Measurements from ENCODE around the gene MIPOL1. TPM values are rescaled to one million over a fixed set of nuclear protein-coding genes. Genes with fewer than 3 reads are reported as not detected.
"Not testable (repeated sequence)": the region's sequence is repeated elsewhere in the genome, so short reads cannot be mapped to it uniquely, and the experiment has no call there.

MIPOL1 gene
- total RNA-seq, 2 experiments from 2014 or later, result not detected

DNA sequence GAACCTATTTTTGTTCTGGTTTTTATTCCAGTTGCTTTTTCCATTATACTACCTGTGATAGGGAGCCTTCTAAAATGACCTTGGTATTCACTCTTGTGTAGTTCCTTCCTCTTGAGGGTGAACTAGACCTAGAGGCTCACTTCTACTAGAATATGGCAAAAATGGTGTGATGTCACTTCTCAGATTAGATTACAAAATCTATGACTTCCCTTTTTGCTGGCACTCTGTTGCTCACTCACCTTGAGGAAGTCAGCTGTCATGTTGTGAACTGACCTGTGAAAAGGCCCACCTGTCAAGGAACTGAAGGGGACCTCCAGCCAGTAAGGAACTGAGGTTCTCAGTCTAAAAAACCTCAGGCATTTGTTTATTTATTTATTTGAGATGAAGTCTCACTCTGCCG, 5.7 kb downstream of the MIPOL1 start:
- ChIA-PET CTCF (ENCODE audit: unreplicated experiment) (no interaction called here), POLR2A (interaction anchor here (0.6 kb wide), 1 partner anchor 630 kb away, joined by 4 read pairs; no protein-coding TSS in a partner anchor)
- H3K9me3 ChIP-seq (ENCODE audit: low read length), result 0 out of 2 replicates have a peak, but pooled peaks cover 7% of the 10 kb centered on the region
- no peaks in the 10 kb centered on the region for H3K9me2 ChIP-seq (ENCODE audit: insufficient read depth, low read length)
- no peak for DNase-seq (ENCODE audit: low spot score)
- intact Hi-C loops (cut with micrococcal nuclease; ENCODE audit: unreplicated experiment), result no loop called here
- no TSS peak for BruUV-seq (replicated peaks)
- no peaks in the 10 kb centered on the region for H4K20me1 ChIP-seq (ENCODE audit: insufficient read depth, low read length)
- no peaks in the 10 kb centered on the region for H3K4me1 ChIP-seq (ENCODE audit: insufficient read depth, low read length, poor library complexity, severe bottlenecking)
- no peaks in the 10 kb centered on the region for H3K79me2 ChIP-seq (ENCODE audit: insufficient read depth, low read depth, low read length)
- H3K36me3 ChIP-seq (ENCODE audit: insufficient read depth, low read length), result no peaks in the 10 kb centered on the region
- no peak overlapping the region for H3K27ac ChIP-seq (ENCODE audit: low read depth, low read length, poor library complexity, severe bottlenecking)
- H3K4me3 ChIP-seq (ENCODE audit: low read depth, low read length, poor library complexity, severe bottlenecking), result no peak overlapping the region
- no peak overlapping the region for H2AFZ ChIP-seq (ENCODE audit: low read length)
- TF ChIP-seq, protein P1, sequence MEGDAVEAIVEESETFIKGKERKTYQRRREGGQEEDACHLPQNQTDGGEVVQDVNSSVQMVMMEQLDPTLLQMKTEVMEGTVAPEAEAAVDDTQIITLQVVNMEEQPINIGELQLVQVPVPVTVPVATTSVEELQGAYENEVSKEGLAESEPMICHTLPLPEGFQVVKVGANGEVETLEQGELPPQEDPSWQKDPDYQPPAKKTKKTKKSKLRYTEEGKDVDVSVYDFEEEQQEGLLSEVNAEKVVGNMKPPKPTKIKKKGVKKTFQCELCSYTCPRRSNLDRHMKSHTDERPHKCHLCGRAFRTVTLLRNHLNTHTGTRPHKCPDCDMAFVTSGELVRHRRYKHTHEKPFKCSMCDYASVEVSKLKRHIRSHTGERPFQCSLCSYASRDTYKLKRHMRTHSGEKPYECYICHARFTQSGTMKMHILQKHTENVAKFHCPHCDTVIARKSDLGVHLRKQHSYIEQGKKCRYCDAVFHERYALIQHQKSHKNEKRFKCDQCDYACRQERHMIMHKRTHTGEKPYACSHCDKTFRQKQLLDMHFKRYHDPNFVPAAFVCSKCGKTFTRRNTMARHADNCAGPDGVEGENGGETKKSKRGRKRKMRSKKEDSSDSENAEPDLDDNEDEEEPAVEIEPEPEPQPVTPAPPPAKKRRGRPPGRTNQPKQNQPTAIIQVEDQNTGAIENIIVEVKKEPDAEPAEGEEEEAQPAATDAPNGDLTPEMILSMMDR (conservative IDR thresholded peaks at IDR 0.05; ENCODE audit: low read length), result no peak
- no peak for TF ChIP-seq EZH2phosphoT487 (IDR thresholded peaks at IDR 0.05; ENCODE audit: borderline replicate concordance, low read depth, low read length)
- H3K4me2 ChIP-seq (ENCODE audit: low read length), result no peak overlapping the region

DNA sequence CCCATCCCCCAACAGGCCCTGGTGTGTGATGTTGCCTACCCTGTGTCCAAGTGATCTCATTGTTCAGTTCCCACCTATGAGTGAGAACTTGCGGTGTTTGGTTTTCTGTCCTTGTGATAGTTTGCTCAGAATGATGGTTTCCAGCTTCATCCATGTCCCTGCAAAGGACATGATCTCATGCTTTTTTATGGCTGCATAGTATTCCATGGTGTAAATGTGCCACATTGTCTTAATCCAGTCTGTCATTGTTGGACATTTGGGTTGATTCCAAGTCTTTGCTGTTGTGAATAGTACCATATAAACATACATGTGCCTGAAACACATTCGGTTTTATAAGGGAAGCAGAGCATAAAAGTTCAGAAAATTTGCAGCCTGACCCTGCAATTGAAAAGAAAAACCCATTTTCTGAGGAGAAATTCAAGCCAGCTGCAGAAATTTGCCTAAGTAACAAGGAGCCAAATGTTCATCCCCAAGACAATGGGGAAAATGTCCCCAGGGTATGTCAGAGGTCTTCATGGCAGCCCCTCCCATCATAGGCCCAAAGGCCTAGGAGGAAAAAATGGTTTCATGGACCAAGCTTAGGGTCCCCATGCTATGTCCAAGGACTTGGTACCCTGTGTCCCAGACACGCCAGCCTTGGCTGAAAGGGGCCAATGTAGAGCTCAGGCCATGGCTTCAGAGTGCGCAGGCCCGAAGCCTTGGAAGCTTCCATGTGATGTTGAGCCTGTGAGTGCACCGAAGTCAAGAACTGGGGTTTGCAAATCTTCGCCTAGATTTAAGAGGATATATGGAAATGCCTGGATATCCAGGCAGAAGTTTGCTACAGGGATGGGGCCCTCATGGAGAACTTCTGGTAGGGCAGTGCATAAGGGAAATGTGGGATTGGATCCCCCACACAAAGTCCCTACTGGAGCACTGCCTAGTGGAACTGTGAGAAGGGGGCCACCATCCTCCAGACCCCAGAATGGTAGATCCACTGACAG, 8.2 kb downstream of the MIPOL1 start:
- POLR2A ChIA-PET, result interaction anchor here (0.7 kb wide), 1 partner anchor 102 kb away, joined by 3 read pairs; no protein-coding TSS in a partner anchor
- H2AFZ ChIP-seq (ENCODE audit: low read length); H3K27ac ChIP-seq (ENCODE audit: low read depth, low read length, poor library complexity, severe bottlenecking); H3K36me3 ChIP-seq (ENCODE audit: insufficient read depth, low read length); H3K4me1 ChIP-seq (ENCODE audit: insufficient read depth, low read length, poor library complexity, severe bottlenecking); H3K9me3 ChIP-seq (ENCODE audit: low read length); H3K4me2 ChIP-seq (ENCODE audit: low read length); BruUV-seq (replicated peaks); CTCF ChIA-PET (ENCODE audit: unreplicated experiment); H4K20me1 ChIP-seq (ENCODE audit: insufficient read depth, low read length); DNase-seq (ENCODE audit: low spot score); H3K4me3 ChIP-seq (ENCODE audit: low read depth, low read length, poor library complexity, severe bottlenecking); H3K9me2 ChIP-seq (ENCODE audit: insufficient read depth, low read length); intact Hi-C loops (cut with micrococcal nuclease; ENCODE audit: unreplicated experiment); H3K79me2 ChIP-seq (ENCODE audit: insufficient read depth, low read depth, low read length): not testable (repeated sequence)

DNA sequence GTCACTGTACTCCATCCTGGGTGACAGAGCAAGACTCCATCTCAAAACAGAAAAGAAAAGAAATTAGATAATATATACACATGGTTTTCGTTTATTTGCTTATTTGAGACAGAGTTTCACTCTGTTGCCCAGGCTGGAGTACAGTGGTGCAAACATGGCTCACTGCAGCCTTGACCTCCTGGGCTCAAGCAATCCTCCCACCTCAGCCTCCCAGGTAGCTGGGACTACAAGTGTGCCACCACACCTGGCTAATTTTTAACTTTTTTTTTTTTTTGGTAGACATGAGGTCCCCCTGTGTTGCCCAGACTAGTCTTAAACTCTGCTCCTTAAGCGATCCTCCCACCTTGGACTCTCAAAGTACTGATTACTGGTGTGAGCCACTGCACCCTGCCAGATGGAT, 11.9 kb downstream of the MIPOL1 start:
- H3K9me2 ChIP-seq (ENCODE audit: insufficient read depth, low read length); H2AFZ ChIP-seq (ENCODE audit: low read length); H3K79me2 ChIP-seq (ENCODE audit: insufficient read depth, low read depth, low read length); H3K27ac ChIP-seq (ENCODE audit: low read depth, low read length, poor library complexity, severe bottlenecking); H3K4me3 ChIP-seq (ENCODE audit: low read depth, low read length, poor library complexity, severe bottlenecking); H3K4me2 ChIP-seq (ENCODE audit: low read length); H3K9me3 ChIP-seq (ENCODE audit: low read length); H4K20me1 ChIP-seq (ENCODE audit: insufficient read depth, low read length); BruUV-seq (replicated peaks); CTCF ChIA-PET (ENCODE audit: unreplicated experiment); intact Hi-C loops (cut with micrococcal nuclease; ENCODE audit: unreplicated experiment); H3K4me1 ChIP-seq (ENCODE audit: insufficient read depth, low read length, poor library complexity, severe bottlenecking); POLR2A ChIA-PET; H3K36me3 ChIP-seq (ENCODE audit: insufficient read depth, low read length); DNase-seq (ENCODE audit: low spot score): not testable (repeated sequence)
